ENCODE results near the gene IST1. TPM values are rescaled to one million over a fixed set of nuclear protein-coding genes. Genes with fewer than 3 reads are reported as not detected.
"Not testable (repeated sequence)": the region's sequence is repeated elsewhere in the genome, so short reads cannot be mapped to it uniquely, and the experiment has no call there.

The IST1 gene
- total RNA-seq, 1 donor from 2014 or later, result 116 TPM

DNA sequence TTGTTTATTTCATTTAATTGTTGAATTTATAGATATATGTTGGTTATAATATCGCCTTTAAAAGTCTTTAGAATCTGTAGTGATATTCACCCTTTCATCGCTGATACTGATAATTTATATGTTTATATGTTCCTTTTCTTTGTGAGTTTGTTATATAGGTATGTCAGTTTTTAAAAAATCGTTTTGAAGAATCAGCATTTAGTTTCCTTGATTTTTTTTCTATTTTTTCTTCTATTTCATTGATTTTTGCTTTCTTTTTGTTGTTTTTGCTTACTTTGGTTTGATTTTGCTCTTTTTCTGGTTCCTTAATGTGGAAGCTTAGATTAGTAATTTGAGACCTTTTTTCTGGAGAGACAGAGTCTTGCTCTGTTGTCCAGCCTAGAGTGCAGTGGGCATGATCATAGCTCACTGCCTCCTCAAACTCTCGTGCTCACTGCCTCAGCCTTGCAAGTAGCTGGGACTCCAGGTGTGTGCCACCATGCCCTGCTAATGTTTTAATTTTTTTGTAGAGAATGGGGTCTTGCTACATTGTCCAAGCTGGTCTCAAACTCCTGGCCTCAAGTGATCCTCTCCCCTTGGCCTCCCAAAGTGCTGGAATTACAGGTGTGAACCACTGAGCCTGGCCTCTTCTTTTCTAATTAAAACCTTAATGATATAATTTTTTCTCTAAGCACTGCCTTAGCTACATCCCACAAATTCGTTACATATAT is 7.5 kb downstream of the IST1 start:
- H3K4me1 ChIP-seq, result peaks cover 0 to 20% of the 10 kb centered on the region in 2 donors
- intact Hi-C loops (cut with DNase I), result no loop called here
- no peak overlapping the region for H3K4me3 ChIP-seq
- H3K27me3 ChIP-seq, result no peaks in the 10 kb centered on the region
- DNase-seq (ENCODE audit: low spot score in 2 of 2), result no peak
- no peak overlapping the region for H3K27ac ChIP-seq
- H3K36me3 ChIP-seq, result peaks cover 0 to 2% of the 10 kb centered on the region in 2 donors
- H3K9me3 ChIP-seq, result no peaks in the 10 kb centered on the region
- TF ChIP-seq, protein P1, sequence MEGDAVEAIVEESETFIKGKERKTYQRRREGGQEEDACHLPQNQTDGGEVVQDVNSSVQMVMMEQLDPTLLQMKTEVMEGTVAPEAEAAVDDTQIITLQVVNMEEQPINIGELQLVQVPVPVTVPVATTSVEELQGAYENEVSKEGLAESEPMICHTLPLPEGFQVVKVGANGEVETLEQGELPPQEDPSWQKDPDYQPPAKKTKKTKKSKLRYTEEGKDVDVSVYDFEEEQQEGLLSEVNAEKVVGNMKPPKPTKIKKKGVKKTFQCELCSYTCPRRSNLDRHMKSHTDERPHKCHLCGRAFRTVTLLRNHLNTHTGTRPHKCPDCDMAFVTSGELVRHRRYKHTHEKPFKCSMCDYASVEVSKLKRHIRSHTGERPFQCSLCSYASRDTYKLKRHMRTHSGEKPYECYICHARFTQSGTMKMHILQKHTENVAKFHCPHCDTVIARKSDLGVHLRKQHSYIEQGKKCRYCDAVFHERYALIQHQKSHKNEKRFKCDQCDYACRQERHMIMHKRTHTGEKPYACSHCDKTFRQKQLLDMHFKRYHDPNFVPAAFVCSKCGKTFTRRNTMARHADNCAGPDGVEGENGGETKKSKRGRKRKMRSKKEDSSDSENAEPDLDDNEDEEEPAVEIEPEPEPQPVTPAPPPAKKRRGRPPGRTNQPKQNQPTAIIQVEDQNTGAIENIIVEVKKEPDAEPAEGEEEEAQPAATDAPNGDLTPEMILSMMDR (IDR thresholded peaks at IDR 0.05), result no peak

DNA sequence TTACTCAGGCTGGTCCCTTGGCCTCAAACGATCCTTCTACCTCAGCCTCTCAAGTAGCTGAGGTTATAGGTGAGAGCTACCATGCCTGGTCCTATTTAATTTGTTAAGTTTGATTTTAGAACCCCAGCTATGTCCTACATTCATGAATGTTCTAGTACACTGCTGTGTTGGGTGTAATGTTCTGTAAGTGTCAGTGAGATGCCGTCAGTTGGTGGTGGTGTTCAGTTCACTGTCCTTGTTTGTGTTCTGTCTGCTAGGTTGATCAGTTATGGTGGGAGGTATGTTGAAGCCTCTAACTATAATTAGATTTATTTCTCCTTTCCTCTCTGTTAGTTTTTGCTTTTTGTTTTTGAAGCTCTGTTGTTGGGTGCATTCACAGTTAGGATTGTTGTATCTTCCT is 8.3 kb downstream of the IST1 start:
- intact Hi-C loops (cut with DNase I), result no loop called here
- Histone ChIP-seq H3K36me3 (no peaks in the 10 kb centered on the region), H3K4me1 (peaks cover 0 to 15% of the 10 kb centered on the region in 2 donors), H3K9me3 (no peaks in the 10 kb centered on the region), H3K4me3 (no peak overlapping the region), H3K27me3 (no peaks in the 10 kb centered on the region), H3K27ac (no peak overlapping the region)
- TF ChIP-seq, protein P1 (IDR thresholded peaks at IDR 0.05), result no peak
- no peak for DNase-seq (ENCODE audit: low spot score in 2 of 2)

DNA sequence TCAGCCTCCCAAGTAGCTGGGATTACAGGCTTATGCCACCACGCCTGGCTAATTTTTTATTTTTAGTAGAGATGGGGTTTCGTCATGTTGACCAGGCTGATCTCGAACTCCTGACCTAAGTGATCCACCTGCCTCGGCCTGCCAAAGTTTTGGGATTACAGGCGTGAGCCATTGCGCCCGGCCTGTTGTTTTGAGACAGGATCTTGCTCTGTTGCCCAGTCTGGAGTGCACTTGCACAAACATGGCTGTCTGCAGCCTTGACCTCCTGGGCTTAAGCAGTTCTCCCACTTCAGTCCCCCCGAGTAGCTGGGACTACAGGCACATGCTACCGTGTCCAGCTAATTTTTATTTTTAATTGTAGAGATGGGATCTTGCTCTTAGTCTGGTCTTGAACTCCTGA is 8.9 kb downstream of the IST1 start:
- Histone ChIP-seq H3K4me1 (peaks cover 0 to 11% of the 10 kb centered on the region in 2 donors), H3K4me3 (no peak overlapping the region), H3K27ac (no peak overlapping the region), H3K36me3 (peaks cover 0 to 1% of the 10 kb centered on the region in 2 donors), H3K27me3 (no peaks in the 10 kb centered on the region), H3K9me3 (no peaks in the 10 kb centered on the region)
- no peak for DNase-seq (ENCODE audit: low spot score in 2 of 2)
- intact Hi-C loops (cut with DNase I), result no loop called here
- TF ChIP-seq, protein P1 (IDR thresholded peaks at IDR 0.05), result no peak

DNA sequence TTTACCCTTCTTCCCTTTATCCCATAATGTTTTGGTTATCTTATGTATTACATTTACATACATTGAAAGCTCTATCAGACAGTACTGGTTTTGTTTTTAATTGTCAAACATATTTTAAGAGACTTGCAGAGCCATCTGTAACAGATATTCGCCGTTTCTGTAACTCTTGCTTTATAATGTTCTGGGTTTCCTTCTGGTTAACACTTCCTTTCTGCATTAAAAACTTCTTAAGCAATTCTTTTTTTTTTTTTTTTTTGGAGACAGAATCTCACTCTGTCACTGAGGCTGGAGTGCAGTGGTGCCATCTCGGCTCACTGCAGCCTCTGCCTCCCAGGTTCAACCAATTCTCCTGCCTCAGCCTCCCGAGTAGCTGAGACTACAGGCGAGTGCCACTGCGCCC is 10.4 kb downstream of the IST1 start:
- H3K27ac ChIP-seq; H3K4me3 ChIP-seq; intact Hi-C loops (cut with DNase I); H3K36me3 ChIP-seq; H3K27me3 ChIP-seq; DNase-seq (ENCODE audit: low spot score in 2 of 2); H3K9me3 ChIP-seq; H3K4me1 ChIP-seq: not testable (repeated sequence)

DNA sequence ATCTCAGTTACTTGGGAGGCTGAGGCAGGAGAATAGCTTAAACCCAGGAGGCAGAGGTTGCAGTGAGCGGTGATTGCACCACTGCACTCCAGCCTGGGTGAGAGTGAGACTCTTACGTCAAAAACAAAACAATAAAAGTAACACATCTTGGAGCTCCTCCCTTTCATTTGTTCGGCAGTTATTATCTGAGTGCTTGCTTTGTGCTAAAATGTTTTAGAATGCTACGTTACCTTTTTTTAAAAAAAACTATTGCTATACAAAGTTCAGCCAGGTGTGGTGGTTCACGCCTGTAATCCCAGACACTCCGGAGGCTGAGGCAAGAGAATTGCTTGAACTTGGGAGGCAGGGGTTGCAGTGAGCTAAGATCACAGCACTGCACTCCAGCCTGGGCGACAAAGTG is 15.8 kb downstream of the IST1 start:
- TF ChIP-seq, protein P1 (IDR thresholded peaks at IDR 0.05), result no peak
- DNase-seq (ENCODE audit: low spot score in 2 of 2), result no peak
- H3K27ac ChIP-seq, result no peak overlapping the region
- peaks cover 5 to 7% of the 10 kb centered on the region in 2 donors for H3K36me3 ChIP-seq
- intact Hi-C loops (cut with DNase I), result no loop called here
- H3K4me3 ChIP-seq, result no peak overlapping the region
- H3K4me1 ChIP-seq, result peaks cover 4 to 22% of the 10 kb centered on the region in 2 donors
- H3K27me3 ChIP-seq, result no peaks in the 10 kb centered on the region
- H3K9me3 ChIP-seq, result no peaks in the 10 kb centered on the region

DNA sequence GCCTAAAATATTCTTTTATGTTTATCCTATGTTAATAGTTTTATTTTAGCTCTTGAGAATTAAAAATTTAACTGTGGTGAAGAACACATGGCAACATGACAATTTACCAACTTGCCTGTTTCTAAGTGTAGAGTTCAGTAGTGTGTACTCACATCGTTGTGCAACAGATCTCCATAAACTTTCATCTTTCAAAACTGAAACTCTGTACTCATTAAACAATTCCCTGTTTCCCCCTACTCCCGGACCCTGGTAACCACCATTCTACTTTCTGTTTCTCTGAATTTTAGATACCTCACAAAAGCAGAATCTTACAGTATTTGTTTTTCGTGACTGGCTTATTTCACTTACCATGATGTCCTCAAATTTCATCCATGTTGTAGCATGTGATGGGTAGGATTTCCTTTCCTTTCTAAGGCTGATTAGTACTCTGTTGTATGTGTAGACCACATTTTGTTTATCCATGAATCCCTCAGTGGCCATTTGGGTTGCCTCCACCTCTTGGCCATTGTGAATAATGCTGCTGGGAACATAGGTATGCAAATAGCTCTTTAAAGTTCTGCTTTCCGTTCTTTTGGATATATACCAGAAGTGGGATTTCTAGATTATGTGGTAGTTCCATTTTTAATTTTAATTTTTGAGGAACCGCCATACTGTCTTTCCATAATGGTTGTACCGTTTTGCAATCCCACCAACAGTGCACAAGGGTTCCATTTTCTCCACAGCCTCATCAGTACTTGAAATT is 17.4 kb downstream of the IST1 start:
- Histone ChIP-seq H3K9me3 (no peaks in the 10 kb centered on the region), H3K27ac (no peak overlapping the region), H3K27me3 (no peaks in the 10 kb centered on the region), H3K36me3 (peaks cover 14 to 16% of the 10 kb centered on the region in 2 donors), H3K4me3 (no peak overlapping the region), H3K4me1 (peaks cover 4 to 30% of the 10 kb centered on the region in 2 donors)
- TF ChIP-seq, protein P1 (IDR thresholded peaks at IDR 0.05), result no peak
- no peak for DNase-seq (ENCODE audit: low spot score in 2 of 2)
- intact Hi-C loops (cut with DNase I), result no loop called here

Data from ascending aorta (tissue), 2 donors.